ENCODE data around the gene MTUS2. TPM values are rescaled to one million over a fixed set of nuclear protein-coding genes. Genes with fewer than 3 reads are reported as not detected.

MTUS2 gene
- total RNA-seq, 1 experiment from 2014 or later, result 0.35 TPM

- H3K9ac ChIP-seq (ENCODE audit: extremely low read depth, insufficient read length, low read length), result no peak overlapping the region
- H4K20me1 ChIP-seq (ENCODE audit: control insufficient read depth, insufficient read depth, insufficient read length), result no peaks in the 10 kb centered on the region
- H4K8ac ChIP-seq (replicated peaks; ENCODE audit: insufficient read length, low read depth, low read length), result no peak overlapping the region
- no peak overlapping the region for H2BK20ac ChIP-seq (ENCODE audit: low read depth, low read length, poor library complexity, severe bottlenecking)
- no peak overlapping the region for H4K5ac ChIP-seq (ENCODE audit: insufficient read length, low read depth, low read length)
- no peak overlapping the region for H4K91ac ChIP-seq (ENCODE audit: insufficient read length, low read depth, low read length)
- H3K23me2 ChIP-seq (ENCODE audit: insufficient read length, low read depth, low read length, poor library complexity, severe bottlenecking), result no peaks in the 10 kb centered on the region
- no peak overlapping the region for H2AK5ac ChIP-seq (ENCODE audit: insufficient read length, low read length)
- H3K14ac ChIP-seq (ENCODE audit: insufficient read depth, low read length), result no peak overlapping the region
- no peak overlapping the region for H3K27ac ChIP-seq (ENCODE audit: insufficient read length, low read depth, low read length)
- no peak for TF ChIP-seq CTCF (conservative IDR thresholded peaks at IDR 0.05)
- H3K79me2 ChIP-seq (ENCODE audit: insufficient read depth, low read length), result no peaks in the 10 kb centered on the region
- no peaks in the 10 kb centered on the region for H3K9me3 ChIP-seq (ENCODE audit: control insufficient read depth, low read depth, low read length)
- no peaks in the 10 kb centered on the region for H3K27me3 ChIP-seq (ENCODE audit: insufficient read depth, low read length)
- no peak overlapping the region for H3T11ph ChIP-seq (ENCODE audit: low read length)
- peaks cover 2% of the 10 kb centered on the region for H3K79me1 ChIP-seq (ENCODE audit: insufficient read depth, low read depth, low read length, poor library complexity, severe bottlenecking)
- Mint-ChIP-seq H3K27me3 (ENCODE audit: low read depth) (no peaks in the 10 kb centered on the region), H3K9me3 (no peaks in the 10 kb centered on the region), H3K36me3 (ENCODE audit: insufficient read depth in 1 of 3, low read depth in 3 of 3) (peaks cover 45 to 86% (median 68%) of the 10 kb centered on the region in 3 experiments; a peak in 6 of 7 replicates), H3K4me3 (no peak overlapping the region), H3K4me1 (peaks cover 0 to 4% of the 10 kb centered on the region in 2 experiments; a peak in 2 of 4 replicates), H3K27ac (no peak overlapping the region; a peak in 1 of 7 replicates)
- no peak overlapping the region for H2BK12ac ChIP-seq (ENCODE audit: insufficient read length, low read depth, low read length)
- H3K4ac ChIP-seq (ENCODE audit: low read depth, low read length), result no peak overlapping the region
- no peak overlapping the region for H3K18ac ChIP-seq (ENCODE audit: insufficient read length, low read depth, low read length)
- no peak overlapping the region for H3K4me2 ChIP-seq (ENCODE audit: insufficient read depth, insufficient read length, low read length)
- H3K56ac ChIP-seq (ENCODE audit: insufficient read length, low read depth, low read length), result no peak overlapping the region
- no peak overlapping the region for H3K23ac ChIP-seq (ENCODE audit: insufficient read length, low read depth, low read length)
- no peak overlapping the region for H2BK15ac ChIP-seq (ENCODE audit: low read depth, low read length)
- H3K4me1 ChIP-seq (ENCODE audit: insufficient read depth, low read length), result no peaks in the 10 kb centered on the region
- H2AFZ ChIP-seq (ENCODE audit: low read length), result no peak overlapping the region
- no CpG with 5 or more reads among the region's 14 CpGs for WGBS (ENCODE audit: extremely low coverage, insufficient read length, low lambda C conversion rate)
- DNase-seq, result no peak
- H2BK120ac ChIP-seq (ENCODE audit: low read depth, low read length, poor library complexity, severe bottlenecking), result no peak overlapping the region
- no peak overlapping the region for H2BK5ac ChIP-seq (ENCODE audit: insufficient read length, low read length)
Observed at GRCh38 chr13:29526741-29527140, 706.6 kb downstream of the MTUS2 start.

Measured in H9 (cell line).